ENCODE measurements around the gene PPP1R1B. TPM values are rescaled to one million over a fixed set of nuclear protein-coding genes. Genes with fewer than 3 reads are reported as not detected.

The PPP1R1B gene
- total and polyA plus RNA-seq, 2 of the 4 experiments (the other 2 are of a cell fraction) = not detected

DNA sequence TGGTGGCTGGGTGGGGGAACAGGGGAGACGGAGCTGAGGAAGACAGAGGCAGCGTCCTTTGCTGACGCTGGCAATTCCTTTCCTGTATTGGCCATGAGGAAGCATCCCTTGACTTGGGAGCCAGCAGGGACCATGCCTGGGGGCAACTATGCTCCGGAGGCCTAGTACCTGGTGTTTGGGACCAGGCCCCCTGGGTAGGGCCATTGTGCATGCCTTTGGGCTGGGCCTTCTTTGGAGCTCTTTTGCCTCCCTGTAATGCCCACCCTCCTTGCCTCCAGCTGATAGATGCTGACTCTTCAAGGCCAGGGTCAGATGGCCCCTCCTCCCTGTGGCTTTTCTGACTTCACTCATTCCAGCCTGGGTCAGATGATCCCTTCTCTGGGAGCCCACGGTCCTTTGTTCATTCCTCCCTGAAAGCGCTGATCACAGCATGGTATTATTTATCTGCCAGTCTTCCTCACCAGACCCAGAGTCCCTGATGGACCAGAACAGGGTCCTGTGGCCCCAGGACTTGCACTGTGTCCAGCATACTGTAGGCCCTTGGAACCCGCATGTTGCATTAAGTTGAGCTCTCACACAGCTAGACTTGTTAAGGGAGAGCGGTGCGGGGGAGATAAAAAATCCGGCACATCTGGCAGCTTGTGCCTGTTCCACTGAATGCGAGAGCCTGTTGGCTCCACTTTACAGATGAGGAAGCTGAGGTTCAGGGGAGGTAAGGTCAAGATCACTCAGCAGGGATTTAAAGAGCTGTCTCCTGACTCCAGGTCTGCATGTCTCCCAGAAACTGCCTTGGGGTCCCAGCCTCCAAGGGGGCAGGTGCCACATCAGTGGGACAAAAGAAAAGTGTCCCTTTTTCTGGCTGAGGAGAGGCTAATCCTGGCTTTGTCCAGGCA is 13.1 kb downstream of the PPP1R1B start:
- H4K5ac ChIP-seq (ENCODE audit: low read depth, low read length) = no peak overlapping the region
- H2AK5ac ChIP-seq (ENCODE audit: low read depth, low read length) = no peak overlapping the region
- H3K9ac ChIP-seq (ENCODE audit: low read depth, low read length) = no peak overlapping the region
- H3K4ac ChIP-seq (ENCODE audit: low read depth, low read length) = no peak overlapping the region
- no peaks in the 10 kb centered on the region for H3K9me3 ChIP-seq (ENCODE audit: control insufficient read depth, insufficient read depth, low read length)
- peak overlapping the region; percentile 23 for H2AK9ac ChIP-seq (replicated peaks; ENCODE audit: low read depth, low read length, poor library complexity)
- intact Hi-C loops (cut with micrococcal nuclease) (no loop called here), in situ Hi-C loops (cut with MboI; ENCODE audit: low sequenced_read_pairs) (no loop called here), dilution Hi-C loops (cut with HindIII; ENCODE audit: low sequenced_read_pairs, unreplicated experiment) (no loop called here)
- H3K23ac ChIP-seq (ENCODE audit: low read depth, low read length) = no peak overlapping the region
- H2BK20ac ChIP-seq (ENCODE audit: low read depth, low read length) = no peak overlapping the region
- WGBS, 2 experiments (ENCODE audit: extremely low coverage in 2 of 2, insufficient read length in 1 of 2) = 91% methylated on average over 10 of the region's 11 CpGs; no CpG with 5 or more reads in 1 of the 2 experiments
- no peak overlapping the region for H3K4me3 ChIP-seq (ENCODE audit: insufficient read depth, low read depth, low read length)
- CTCF ChIA-PET = interaction anchor here (2.9 kb wide), 1 partner anchor 18 kb away, joined by 11 read pairs; no protein-coding TSS in a partner anchor
- peaks cover 39 to 86% of the 10 kb centered on the region in 2 experiments for H3K79me1 ChIP-seq (ENCODE audit: low read depth in 1 of 2, low read length in 2 of 2)
- no peak overlapping the region for H3K14ac ChIP-seq (replicated peaks; ENCODE audit: low read depth, low read length)
- H2BK15ac ChIP-seq (ENCODE audit: low read depth, low read length) = no peak overlapping the region
- H3K18ac ChIP-seq (ENCODE audit: low read depth, low read length) = no peak overlapping the region
- TF ChIP-seq MAFK (IDR thresholded peaks at IDR 0.05; ENCODE audit: low read depth, low read length) = no peak
- H4K91ac ChIP-seq (ENCODE audit: insufficient read depth, low read depth, low read length) = no peak overlapping the region
- H4K20me1 ChIP-seq (ENCODE audit: insufficient read depth, low read length) = peaks cover 46% of the 10 kb centered on the region
- DNase-seq = no peak
- peaks cover 25% of the 10 kb centered on the region for H3K4me1 ChIP-seq (ENCODE audit: control insufficient read depth, insufficient read depth, low read length)
- H3K27ac ChIP-seq (ENCODE audit: insufficient read depth, low read length) = no peak overlapping the region
- BruUV-seq (replicated peaks) = no TSS peak
- H3K56ac ChIP-seq (ENCODE audit: extremely low read depth, insufficient read depth, low read length) = no peak overlapping the region
- H2AFZ ChIP-seq (replicated peaks; ENCODE audit: low read length, poor library complexity) = no peak overlapping the region
- no peaks in the 10 kb centered on the region for H3K27me3 ChIP-seq (ENCODE audit: control insufficient read depth, insufficient read depth, low read length)
- no peaks in the 10 kb centered on the region for H3K36me3 ChIP-seq (ENCODE audit: control insufficient read depth, insufficient read depth, low read length)
- peaks cover 49% of the 10 kb centered on the region for H3K9me1 ChIP-seq (ENCODE audit: insufficient read depth, low read length)
- no peak overlapping the region for H2BK120ac ChIP-seq (ENCODE audit: low read depth, low read length)
- H2BK5ac ChIP-seq (ENCODE audit: low read depth, low read length, poor library complexity, severe bottlenecking) = no peak overlapping the region
- no peak overlapping the region for H3K4me2 ChIP-seq (ENCODE audit: low read depth, low read length)
- ATAC-seq (ENCODE audit: low read depth) = no peak
- no peak overlapping the region for H4K8ac ChIP-seq (ENCODE audit: low read depth in 2 of 2, low read length in 2 of 2)
- POLR2A ChIA-PET (ENCODE audit: unreplicated experiment) = no interaction called here
